Esophagus muscularis mucosa (tissue), 3 donors: Measurements from ENCODE around the gene RASL10A.

ENCODE experiments used
- CTCF ChIP-seq, 3 experiments: fragments of 200-600 bp in 2 of 3; fragments of 450-650 bp in 1 of 3; sonication (generic) in 2 of 3; IDR thresholded peaks; one replicate each; pipeline ENCODE4 v1.5.1; 2017 to 2019; ENCODE audit warnings: antibody characterized with exemption in 3 of 3, mild to moderate bottlenecking in 2 of 3, moderate library complexity in 1 of 3
- POLR2A ChIP-seq: fragments of 450-650 bp; IDR thresholded peaks from one replicate; pipeline ENCODE4 v1.6.1; 2017; ENCODE audit warnings: antibody characterized with exemption, moderate library complexity, mild to moderate bottlenecking, low read depth
- POLR2AphosphoS5 ChIP-seq, 2 donors: sonication (generic); formaldehyde crosslinking; IDR thresholded peaks; one replicate each; pipeline ENCODE4 v1.6.1; 2017; ENCODE audit warnings: antibody characterized with exemption in 2 of 2

GRCh38 chr22:29346659-29347058 lies 31.2 kb upstream of the RASL10A start:
- TF ChIP-seq POLR2A (no peak), CTCF (IDR thresholded peaks at IDR 0.05) (no peak), POLR2AphosphoS5 (IDR thresholded peaks at IDR 0.05) (no peak)
